GM12878 (cell line): Measurements from ENCODE around the gene TRMT1. TPM values are rescaled to one million over a fixed set of nuclear protein-coding genes. Genes with fewer than 3 reads are reported as not detected.

ENCODE experiments used
- CHD2 ChIP-seq: IDR thresholded peaks from 2 replicates; pipeline ENCODE4 v1.6.1; 2011; ENCODE audit warnings: low read depth, low read length, improper control_type of control experiment, borderline replicate concordance
- E2F4 ChIP-seq: IDR thresholded peaks from 2 replicates; pipeline ENCODE4 v1.6.1; 2012; ENCODE audit warnings: low read depth, low read length, improper control_type of control experiment
- EP300 ChIP-seq, 2 experiments: fragments of 150-350 bp in 1 of 2; IDR thresholded peaks; 2 replicates each; pipeline ENCODE4 v1.6.1; 2011 to 2012; ENCODE audit warnings: low read depth in 2 of 2, low read length in 2 of 2, borderline replicate concordance in 1 of 2, improper control_type of control experiment in 1 of 2, inconsistent platforms in 1 of 2; ENCODE audit not compliant: control insufficient read depth in 1 of 2
- EZH2 ChIP-seq: IDR thresholded peaks from 2 replicates; pipeline ENCODE4 v1.6.1; 2012; ENCODE audit warnings: low read depth, mild to moderate bottlenecking, control low read depth, inconsistent platforms, low read length, borderline replicate concordance; ENCODE audit not compliant: control insufficient read depth
- IKZF1 ChIP-seq: fragments of 450-650 bp; conservative IDR thresholded peaks from 2 replicates; pipeline ENCODE4 v1.6.1; 2017; ENCODE audit warnings: antibody characterized with exemption, mild to moderate bottlenecking
- MEF2A ChIP-seq: IDR thresholded peaks from 2 replicates; pipeline ENCODE4 v1.6.1; 2011; ENCODE audit warnings: low read depth, mild to moderate bottlenecking, low read length, moderate library complexity; ENCODE audit not compliant: insufficient read depth
- MTA2 ChIP-seq: fragments of 450-650 bp; IDR thresholded peaks from 2 replicates; pipeline ENCODE4 v1.6.1; 2016; ENCODE audit warnings: low read depth, mild to moderate bottlenecking, moderate library complexity
- NFYA ChIP-seq: IDR thresholded peaks from 2 replicates; pipeline ENCODE4 v1.6.1; 2011; ENCODE audit warnings: low read depth, mild to moderate bottlenecking, low read length, improper control_type of control experiment, borderline replicate concordance
- NR2C2 ChIP-seq: IDR thresholded peaks from 2 replicates; pipeline ENCODE4 v1.6.1; 2011; ENCODE audit warnings: borderline replicate concordance, low read depth; ENCODE audit not compliant: control insufficient read depth, insufficient read length
- PBX3 ChIP-seq: IDR thresholded peaks from 2 replicates; pipeline ENCODE4 v1.6.1; 2011; ENCODE audit warnings: mild to moderate bottlenecking, low read depth, low read length, moderate library complexity; ENCODE audit not compliant: insufficient replicate concordance
- POLR2A ChIP-seq: IDR thresholded peaks from 2 replicates; pipeline ENCODE4 v1.6.1; 2011; ENCODE audit warnings: low read depth, mild to moderate bottlenecking, low read length
- POLR2AphosphoS2 ChIP-seq: IDR thresholded peaks from 2 replicates; pipeline ENCODE4 v1.6.1; 2011; ENCODE audit warnings: low read depth, mild to moderate bottlenecking, low read length, improper control_type of control experiment, moderate library complexity
- SP1 ChIP-seq: IDR thresholded peaks from one replicate; pipeline ENCODE4 v1.6.1; 2011; ENCODE audit warnings: low read depth, low read length
- TCF12 ChIP-seq: IDR thresholded peaks from 2 replicates; pipeline ENCODE4 v1.6.1; 2011; ENCODE audit warnings: low read depth, mild to moderate bottlenecking, low read length
- USF1 ChIP-seq: IDR thresholded peaks from 2 replicates; pipeline ENCODE4 v1.6.1; 2011; ENCODE audit warnings: borderline replicate concordance, low read depth, mild to moderate bottlenecking, moderate library complexity, mixed read lengths, low read length; ENCODE audit not compliant: insufficient read depth; ENCODE audit errors: extremely low read length
- WRNIP1 ChIP-seq: IDR thresholded peaks from 2 replicates; pipeline ENCODE4 v1.6.1; 2011; ENCODE audit warnings: low read depth, low read length, improper control_type of control experiment, borderline replicate concordance
- ZBTB33 ChIP-seq: fragments of 450-650 bp; IDR thresholded peaks from 2 replicates; pipeline ENCODE4 v1.6.1; 2017; ENCODE audit warnings: mild to moderate bottlenecking
- ZBTB40 ChIP-seq: fragments of 450-650 bp; IDR thresholded peaks from 2 replicates; pipeline ENCODE4 v1.6.1; 2016; ENCODE audit warnings: mild to moderate bottlenecking, moderate library complexity, borderline replicate concordance
- polyA plus RNA-seq, 11 experiments: library from polyadenylated mRNA; depleted of rRNA in 4 of 11; unstranded in 6 of 11; stranded (reverse) in 5 of 11; fragments of >200 nt; fragmentation: Nextera tagmentation in 4 of 11; fragmentation: Illumina TruSeq in 1 of 11; extraction: Ambion mirVana in 4 of 11; extraction: Trizol in 1 of 11; gene quantifications; 1 replicate in 1 of 11; 2 replicates in 10 of 11; pipeline versions ENCODE4 v1.2.1 to v1.2.3, GENCODE V29; 2011 to 2016; ENCODE audit warnings: inconsistent platforms in 2 of 11, missing spikeins in 2 of 11, low read depth in 1 of 11
- total RNA-seq, 4 experiments: library from RNA; depleted of rRNA in 3 of 4; stranded (reverse); fragments of >200 nt in 3 of 4; fragmentation: Illumina TruSeq in 1 of 4; extraction: Trizol in 1 of 4; gene quantifications; 2 replicates each; pipeline versions ENCODE4 v1.2.1 to v1.2.3, GENCODE V29; 2013 to 2021

The TRMT1 gene
- total and polyA plus RNA-seq, 10 of the 15 experiments (the other 5 are each of a cell fraction or from before 2014, with no cell fraction given): 3.4 to 68.8 (median 34.8) TPM

GRCh38 chr19:13116282-13117175, at the start of gene TRMT1 (continued):
- TF ChIP-seq EZH2 (no peak), ZBTB33 (no peak), WRNIP1 (peak; percentile 40; the same call in 1 of the 2 replicates), TCF12 (0 out of 2 replicates have a peak, but pooled peaks have one; percentile 32), PBX3 (peak; percentile 25), MTA2 (peak; percentile 56), EP300 (IDR thresholded peaks at IDR 0.05; ENCODE audit: borderline replicate concordance in 1 of 2, control insufficient read depth in 1 of 2, low read depth in 2 of 2, low read length in 2 of 2) (peak in 1 of 2 experiments; percentile 37; a peak in 1 of 4 replicates), MEF2A (0 out of 2 replicates have a peak, but pooled peaks have one; percentile 16), POLR2AphosphoS2 (no peak), POLR2A (peak; percentile 73), SP1 (peak; percentile 79), E2F4 (no peak), USF1 (peak; percentile 92), ZBTB40 (peak; percentile 69; the same call in 1 of the 2 replicates), CHD2 (peak; percentile 80; the same call in 1 of the 2 replicates), NFYA (no peak), IKZF1 (peak; percentile 96), NR2C2 (no peak)
